Activated CD8-positive, alpha-beta memory T cell treated with anti-CD3 and anti-CD28 coated beads, Interleukin-2, amount 50 U/mL, for 48 hours (primary cell): ENCODE data around the gene NRARP.
A peak's percentile ranks its signal among the peaks of the same experiment; 100 is the strongest.
"Not testable (repeated sequence)": the region's sequence is repeated elsewhere in the genome, so short reads cannot be mapped to it uniquely, and the experiment has no call there.

ENCODE experiments used
- DNase-seq: peaks from one replicate; pipeline ENCODE4 v3.0.0-alpha.2; 2020

The NRARP gene

GRCh38 chr9:137302118-137302448 is at the start of gene NRARP:
Gene NRARP, minus strand, starts transcription at chr9:137302271. Its CDS starts 343 bp downstream, at chr9:137301928.
- DNase-seq, result peak; percentile 98

- peak; percentile 44 for DNase-seq
Measured at GRCh38 chr9:137350696-137351584, 48.9 kb upstream of the NRARP start.

- DNase-seq, result peak; percentile 37
Measured at GRCh38 chr9:137349471-137350033, 47.5 kb upstream of the NRARP start.

- peak; percentile 41 for DNase-seq
Measured at GRCh38 chr9:137348769-137349470, 46.8 kb upstream of the NRARP start.

- DNase-seq, result peak; percentile 33
Measured at GRCh38 chr9:137347928-137348327, 45.9 kb upstream of the NRARP start.

GRCh38 chr9:137342482-137342881 is 40.4 kb upstream of the NRARP start:
- DNase-seq, result no peak

GRCh38 chr9:137341227-137341626 is 39.2 kb upstream of the NRARP start:
- no peak for DNase-seq

GRCh38 chr9:137339908-137340462 is 37.9 kb upstream of the NRARP start:
- DNase-seq, result not testable (repeated sequence)

- no peak for DNase-seq
Measured at GRCh38 chr9:137339045-137339907, 37.2 kb upstream of the NRARP start.

GRCh38 chr9:137336735-137337134 is 34.7 kb upstream of the NRARP start:
- DNase-seq, result no peak

- DNase-seq, result no peak
Measured at GRCh38 chr9:137333016-137333671, 31.1 kb upstream of the NRARP start.

- no peak for DNase-seq
Measured at GRCh38 chr9:137331929-137332328, 29.9 kb upstream of the NRARP start.

GRCh38 chr9:137330689-137331088 is 28.6 kb upstream of the NRARP start:
- DNase-seq, result no peak

- DNase-seq, result not testable (repeated sequence)
Measured at GRCh38 chr9:137329590-137329989, 27.5 kb upstream of the NRARP start.

GRCh38 chr9:137327641-137328550 is 25.8 kb upstream of the NRARP start:
- DNase-seq, result not testable (repeated sequence)

GRCh38 chr9:137326445-137327065 is 24.5 kb upstream of the NRARP start:
- DNase-seq, result no peak

- no peak for DNase-seq
Measured at GRCh38 chr9:137325799-137326198, 23.7 kb upstream of the NRARP start.

GRCh38 chr9:137325124-137325523 is 23.1 kb upstream of the NRARP start:
- no peak for DNase-seq

- no peak for DNase-seq
Measured at GRCh38 chr9:137323531-137324331, 21.7 kb upstream of the NRARP start.
